SK-N-SH (cell line): ENCODE data around the gene GTSF1L. TPM values are rescaled to one million over a fixed set of nuclear protein-coding genes. Genes with fewer than 3 reads are reported as not detected.

Experiments used
- CTCF ChIA-PET: fragments of 300-600, 350-600 bp; formaldehyde crosslinking; extraction: SDS; loops from one replicate; lab custom pipeline; 2021; lab: Yijun Ruan, JAX
- POLR2A ChIA-PET: fragments of 350-600 bp; sonication (Branson Sonifier 250); formaldehyde crosslinking; extraction: SDS; loops from one replicate; lab custom pipeline; 2020; ENCODE audit warnings: antibody characterized with exemption, inconsistent platforms; lab: Yijun Ruan, JAX
- DNase-seq: peaks from one replicate; pipeline ENCODE4 v3.0.0; 2012
- H2AFZ ChIP-seq: fragments of 200-600 bp; sonication (generic); 2 replicates; pipeline ENCODE4 v1.8.1; 2016; ENCODE audit warnings: antibody characterized with exemption, mild to moderate bottlenecking, low read depth
- H3F3A ChIP-seq: fragments of 200-600 bp; sonication (generic); replicated peaks from 2 replicates; pipeline ENCODE3; 2016; ENCODE audit warnings: antibody characterized with exemption, mild to moderate bottlenecking; ENCODE audit not compliant: insufficient read depth
- H3K27ac ChIP-seq, 2 experiments: fragments of 200-500 bp in 1 of 2; fragments of 200-600 bp in 1 of 2; sonication (Bioruptor generic) in 1 of 2; sonication (generic), shearing (Covaris generic) in 1 of 2; 2 replicates each; pipeline versions ENCODE4 v1.5.1 to v1.6.1; 2014 to 2016; ENCODE audit warnings: low read depth in 2 of 2, inconsistent platforms in 1 of 2, low read length in 1 of 2, mild to moderate bottlenecking in 1 of 2, mixed read lengths in 1 of 2
- H3K27me3 ChIP-seq: fragments of 200-600 bp; sonication (generic), shearing (Covaris generic); 2 replicates; pipeline ENCODE4 v1.6.1; 2016; ENCODE audit warnings: mixed run types; ENCODE audit not compliant: insufficient read depth
- H3K36me3 ChIP-seq, 2 experiments: fragments of 200-500 bp in 1 of 2; fragments of 200-600 bp in 1 of 2; sonication (Bioruptor generic) in 1 of 2; sonication (generic) in 1 of 2; replicated peaks in 1 of 2; 2 replicates each; pipeline versions ENCODE3 to v1.5.1; 2014 to 2016; ENCODE audit warnings: low read length in 1 of 2, mild to moderate bottlenecking in 1 of 2; ENCODE audit not compliant: insufficient read depth in 2 of 2, control insufficient read depth in 1 of 2
- H3K4me1 ChIP-seq, 2 experiments: fragments of 200-500 bp in 1 of 2; fragments of 200-600 bp in 1 of 2; sonication (Bioruptor generic) in 1 of 2; sonication (generic), shearing (Covaris generic) in 1 of 2; 2 replicates each; pipeline versions ENCODE4 v1.5.1 to v1.6.1; 2014 to 2016; ENCODE audit warnings: low read depth in 1 of 2, low read length in 1 of 2, mixed run types in 1 of 2; ENCODE audit not compliant: insufficient read depth in 2 of 2, control insufficient read depth in 1 of 2
- H3K4me2 ChIP-seq: fragments of 200-600 bp; sonication (generic), shearing (Covaris generic); 2 replicates; pipeline ENCODE4 v1.6.1; 2017; ENCODE audit warnings: mixed run types
- H3K4me3 ChIP-seq, 2 experiments: fragments of 200-500 bp in 1 of 2; fragments of 200-600 bp in 1 of 2; sonication (Bioruptor generic) in 1 of 2; sonication (generic), shearing (Covaris generic) in 1 of 2; 2 replicates each; pipeline versions ENCODE4 v1.5.1 to v1.8.1; 2014 to 2016; ENCODE audit warnings: low read depth in 2 of 2, inconsistent platforms in 1 of 2, low read length in 1 of 2, mild to moderate bottlenecking in 1 of 2, mixed read lengths in 1 of 2, moderate library complexity in 1 of 2
- H3K79me2 ChIP-seq: fragments of 200-600 bp; sonication (generic); 2 replicates; pipeline ENCODE4 v1.8.1; 2017; ENCODE audit warnings: mild to moderate bottlenecking; ENCODE audit not compliant: insufficient read depth
- H3K9ac ChIP-seq: fragments of 200-600 bp; sonication (generic); 2 replicates; pipeline ENCODE4 v1.6.1; 2017; ENCODE audit warnings: mixed run types
- H3K9me2 ChIP-seq: fragments of 200-600 bp; sonication (generic); 2 replicates; pipeline ENCODE4 v1.6.1; 2017; ENCODE audit warnings: mixed run types
- H3K9me3 ChIP-seq: fragments of 200-600 bp; sonication (generic); 2 replicates; pipeline ENCODE4 v1.6.1; 2017; ENCODE audit warnings: mixed run types, mild to moderate bottlenecking, moderate library complexity
- H4K20me1 ChIP-seq: fragments of 200-600 bp; sonication (generic); 2 replicates; pipeline ENCODE4 v1.6.1; 2017; ENCODE audit warnings: mild to moderate bottlenecking, mixed run types; ENCODE audit not compliant: insufficient read depth
- CTCF ChIP-seq: fragments of 200-600 bp; sonication (generic); IDR thresholded peaks from 2 replicates; pipeline ENCODE4 v1.6.1; 2017; ENCODE audit warnings: antibody characterized with exemption, mild to moderate bottlenecking, moderate library complexity
- POLR2AphosphoS5 ChIP-seq: IDR thresholded peaks from 2 replicates; pipeline ENCODE4 v1.6.1; 2012; ENCODE audit warnings: low read depth, low read length
- RFX5 ChIP-seq: IDR thresholded peaks from 2 replicates; pipeline ENCODE4 v1.6.1; 2012; ENCODE audit warnings: mild to moderate bottlenecking, improper control_type of control experiment, low read length
- TCF12 ChIP-seq: IDR thresholded peaks from 2 replicates; pipeline ENCODE4 v1.4.0; 2012
- WGBS: methylation state at CpG from one replicate; pipeline ENCODE4 v1.1.6; 2017; ENCODE audit warnings: low lambda C conversion rate; 5-methylcytosine and 5-hydroxymethylcytosine counted together
- polyA plus RNA-seq, 3 experiments: library from polyadenylated mRNA; depleted of rRNA; stranded (reverse); fragments of >200 nt; gene quantifications; 2 replicates each; pipeline ENCODE4 v1.2.3, GENCODE V29; 2012

GTSF1L gene
- polyA plus RNA-seq, 1 of the 3 experiments (the other 2 are of a cell fraction) = not detected

- TF ChIP-seq TCF12 = 0 out of 2 replicates have a peak, but pooled peaks have one; percentile 6
- TF ChIP-seq CTCF = no peak
- H3K4me1 ChIP-seq = peaks cover 0 to 3% of the 10 kb centered on the region in 2 experiments; a peak in 1 of 4 replicates
- WGBS = 85% methylated on average over 13 of the region's 13 CpGs
- H3K9me3 ChIP-seq = no peaks in the 10 kb centered on the region
- no peak overlapping the region for H3K4me2 ChIP-seq
- no peak overlapping the region for H3K4me3 ChIP-seq
- H3K9me2 ChIP-seq = no peaks in the 10 kb centered on the region
- H3K27ac ChIP-seq = no peak overlapping the region
- no peaks in the 10 kb centered on the region for H3K79me2 ChIP-seq
- H3K9ac ChIP-seq = no peak overlapping the region
- DNase-seq = no peak
- CTCF ChIA-PET = interaction anchor here (0.9 to 9.9 kb wide), 3 partner anchors 11 to 328 kb away, joined by 3 to 134 read pairs (median 3); no protein-coding TSS in a partner anchor
- no peaks in the 10 kb centered on the region for H4K20me1 ChIP-seq
- H3K36me3 ChIP-seq = no peaks in the 10 kb centered on the region
- H2AFZ ChIP-seq = no peak overlapping the region
- no peaks in the 10 kb centered on the region for H3K27me3 ChIP-seq
- POLR2A ChIA-PET = no interaction called here
- peaks cover 6% of the 10 kb centered on the region for H3F3A ChIP-seq
These were observed 25.9 kb upstream of the GTSF1L start for GRCh38 chr20:43752561-43753301.

- ChIA-PET CTCF (interaction anchor here (0.9 to 9.9 kb wide), 5 partner anchors 12 to 329 kb away, joined by 3 to 134 read pairs (median 4); no protein-coding TSS in a partner anchor), POLR2A (no interaction called here)
- Histone ChIP-seq H2AFZ (no peak overlapping the region), H3K9me2 (no peaks in the 10 kb centered on the region), H3K9me3 (no peaks in the 10 kb centered on the region), H3K4me3 (no peak overlapping the region), H3K79me2 (no peaks in the 10 kb centered on the region), H3K9ac (no peak overlapping the region), H3K4me2 (no peak overlapping the region), H4K20me1 (no peaks in the 10 kb centered on the region), H3K27me3 (no peaks in the 10 kb centered on the region), H3F3A (peaks cover 6% of the 10 kb centered on the region), H3K36me3 (no peaks in the 10 kb centered on the region), H3K4me1 (peaks cover 0 to 3% of the 10 kb centered on the region in 2 experiments; a peak in 1 of 4 replicates), H3K27ac (no peak overlapping the region)
- DNase-seq = no peak
- TF ChIP-seq POLR2AphosphoS5 = no peak
- no peak for TF ChIP-seq CTCF
- TF ChIP-seq RFX5 = no peak
- WGBS = 91% methylated on average over 4 of the region's 4 CpGs
These were observed 25.2 kb upstream of the GTSF1L start for GRCh38 chr20:43752051-43752360.
